GM10847 (cell line): ENCODE results near the gene SNX17.

Source experiments
- POLR2A ChIP-seq: IDR thresholded peaks from 2 replicates; pipeline ENCODE4 v1.6.1; 2011; ENCODE audit not compliant: insufficient read length; ENCODE audit errors: extremely low read depth

Gene SNX17

GRCh38 chr2:27356382-27357181, 13.8 kb upstream of the SNX17 start, which contains the start of gene GTF3C2:
Gene GTF3C2, minus strand, starts transcription at chr2:27356764. Its CDS starts 13,210 bp downstream, at chr2:27343554.
- TF ChIP-seq POLR2A = peak; percentile 62

DNA sequence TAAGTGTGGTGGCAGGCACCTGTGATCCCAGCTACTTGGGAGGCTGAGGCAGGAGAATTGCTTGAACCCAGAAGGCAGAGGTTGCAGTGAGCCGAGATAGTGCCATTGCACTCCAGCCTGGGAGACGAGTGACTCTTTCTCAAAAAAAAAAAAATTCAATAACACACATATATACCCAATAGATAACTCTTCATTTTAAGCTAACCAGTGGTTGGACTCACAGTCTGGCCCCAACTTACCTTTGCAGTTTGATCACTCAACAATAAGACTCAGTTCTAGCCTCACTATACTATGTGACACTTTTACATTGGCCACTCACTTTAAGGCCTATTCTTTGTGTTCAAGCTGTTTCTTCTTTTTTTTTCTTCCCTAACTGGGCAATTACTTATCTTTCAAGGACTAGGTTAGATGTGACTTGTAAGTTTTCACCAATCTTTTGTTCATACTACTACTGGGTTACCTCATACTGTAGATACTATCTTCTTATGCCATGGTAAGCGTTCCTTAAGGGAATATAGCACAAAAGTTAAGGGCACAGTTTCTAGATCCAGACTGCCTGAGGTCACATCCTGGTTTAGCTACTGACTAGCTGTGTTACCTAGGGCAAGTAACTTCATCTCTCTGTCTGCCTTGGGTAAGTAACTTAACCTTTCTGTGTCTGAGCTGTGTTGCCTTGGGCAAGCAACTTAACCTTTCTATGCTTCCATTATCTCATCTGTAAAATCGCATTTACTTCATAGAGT, 7.6 kb upstream of the SNX17 start:
- TF ChIP-seq POLR2A = no peak

- no peak for TF ChIP-seq POLR2A
Observed at GRCh38 chr2:27363933-27364332, 6.5 kb upstream of the SNX17 start.

- no peak for TF ChIP-seq POLR2A
Observed at GRCh38 chr2:27369471-27370025, 868 bp upstream of the SNX17 start.

GRCh38 chr2:27370816-27371620, 602 bp downstream of the SNX17 start:
- peak; percentile 32 for TF ChIP-seq POLR2A

GRCh38 chr2:27372937-27373336, 2.5 kb downstream of the SNX17 start:
- no peak for TF ChIP-seq POLR2A

DNA sequence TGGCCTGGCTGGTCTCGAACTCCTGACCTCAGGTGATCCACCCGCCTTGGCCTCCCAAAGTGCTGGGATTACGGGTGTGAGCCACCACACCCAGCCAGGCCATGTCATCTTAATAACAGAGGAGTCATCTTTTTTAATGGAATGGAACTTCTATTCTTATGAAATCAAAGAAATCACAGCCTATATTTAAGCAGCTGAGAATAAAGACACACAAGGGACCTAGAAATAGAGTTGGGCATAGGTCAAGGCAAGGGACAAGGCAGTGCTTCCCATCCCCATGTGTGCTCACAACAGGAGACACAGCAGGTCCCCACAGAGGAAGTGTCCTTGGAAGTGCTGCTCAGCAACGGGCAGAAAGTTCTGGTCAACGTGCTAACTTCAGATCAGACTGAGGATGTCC, 3.2 kb downstream of the SNX17 start:
- TF ChIP-seq POLR2A = no peak

DNA sequence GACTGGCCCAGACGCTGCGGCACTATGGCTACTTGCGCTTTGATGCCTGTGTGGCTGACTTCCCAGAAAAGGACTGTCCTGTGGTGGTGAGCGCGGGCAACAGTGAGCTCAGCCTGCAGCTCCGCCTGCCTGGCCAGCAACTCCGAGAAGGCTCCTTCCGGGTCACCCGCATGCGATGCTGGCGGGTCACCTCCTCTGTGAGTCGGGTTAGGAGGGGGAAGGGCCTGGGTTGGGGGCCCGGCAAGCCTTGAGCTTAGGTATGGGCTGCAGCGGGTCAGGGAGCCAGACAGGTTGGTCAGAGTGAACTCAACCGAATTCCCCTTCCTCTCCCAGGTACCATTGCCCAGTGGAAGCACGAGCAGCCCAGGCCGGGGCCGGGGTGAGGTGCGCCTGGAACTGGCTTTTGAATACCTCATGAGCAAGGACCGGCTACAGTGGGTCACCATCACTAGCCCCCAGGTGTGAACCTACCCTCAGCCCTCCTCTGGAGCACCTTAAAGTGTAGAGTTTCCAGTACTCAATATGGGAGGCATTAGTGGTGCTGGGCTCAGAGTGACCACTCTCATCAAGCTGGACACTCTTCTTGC, 5.2 kb downstream of the SNX17 start:
- TF ChIP-seq POLR2A = no peak

GRCh38 chr2:27376151-27376865, 5.9 kb downstream of the SNX17 start:
- no peak for TF ChIP-seq POLR2A

- no peak for TF ChIP-seq POLR2A
Observed at GRCh38 chr2:27376866-27377617, 6.6 kb downstream of the SNX17 start.

GRCh38 chr2:27377618-27378095, 7.2 kb downstream of the SNX17 start:
- TF ChIP-seq POLR2A = no peak

DNA sequence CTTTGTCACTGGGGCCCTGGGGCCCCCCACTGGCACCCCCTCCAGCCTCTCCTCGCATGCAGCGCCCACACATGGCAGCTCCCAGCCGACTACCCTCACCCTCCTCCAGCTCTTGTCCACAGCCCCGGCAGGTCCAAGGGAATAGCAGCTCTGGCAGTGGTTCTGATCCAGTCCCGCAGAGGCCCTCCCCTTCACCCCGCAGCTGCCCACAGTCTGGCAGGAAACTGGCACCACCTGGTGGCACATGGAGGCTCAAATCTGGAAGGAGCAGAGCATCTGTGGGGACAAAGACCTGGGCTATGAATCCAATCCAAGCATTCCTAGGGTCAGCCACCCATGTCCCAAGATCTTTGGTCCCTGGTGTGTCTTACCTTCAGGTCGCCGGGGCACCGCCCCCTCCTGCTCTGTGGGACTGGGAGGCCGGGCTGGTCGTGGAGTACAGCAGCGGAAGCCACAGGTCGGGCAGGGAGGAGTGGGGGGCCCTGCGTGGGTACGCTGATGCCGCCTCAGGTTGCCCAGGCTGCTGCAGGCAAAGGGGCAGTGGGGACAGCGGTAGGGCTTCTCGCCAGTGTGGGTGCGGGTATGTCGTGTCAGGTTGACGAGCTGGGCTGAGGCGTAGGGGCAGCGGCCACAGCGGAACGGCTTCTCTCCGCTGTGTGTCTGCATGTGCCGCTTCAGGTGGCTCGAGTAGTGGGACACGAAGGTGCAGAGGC, 7.8 kb downstream of the SNX17 start:
- TF ChIP-seq POLR2A = no peak

DNA sequence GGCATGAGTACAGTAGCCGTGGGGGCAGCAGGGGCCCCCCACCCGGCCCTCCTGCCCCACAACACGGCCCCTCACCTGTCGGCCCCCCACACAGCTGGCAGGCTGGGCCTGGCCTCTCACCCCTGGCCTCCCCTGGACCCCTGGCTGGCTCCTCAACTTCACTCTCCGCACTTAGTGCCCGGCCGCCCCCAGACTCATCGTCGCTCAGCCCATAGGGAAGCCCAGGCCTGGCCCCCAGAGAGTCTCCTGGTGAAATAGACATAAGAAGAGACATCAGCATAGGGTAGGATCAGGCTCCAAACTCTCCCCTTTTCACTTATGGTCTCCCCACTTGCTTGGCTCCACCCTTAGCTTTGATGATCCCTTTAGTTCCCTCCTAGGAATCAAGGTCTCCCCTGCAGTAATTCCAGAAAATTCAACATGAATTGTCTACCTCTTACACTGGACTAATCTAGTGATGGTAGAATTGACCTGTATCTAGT, 8.4 kb downstream of the SNX17 start:
- TF ChIP-seq POLR2A = no peak
